Ishikawa (cell line): Measurements from ENCODE around the gene LDLRAD2.

Source experiments
- CREB1 ChIP-seq: IDR thresholded peaks from 2 replicates; pipeline ENCODE4 v1.6.1; 2012; ENCODE audit warnings: low read depth
- EP300 ChIP-seq: IDR thresholded peaks from 2 replicates; pipeline ENCODE4 v1.6.1; 2012; ENCODE audit warnings: borderline replicate concordance
- FOXM1 ChIP-seq: IDR thresholded peaks from 2 replicates; pipeline ENCODE4 v1.6.1; 2012; ENCODE audit warnings: low read depth, borderline replicate concordance
- RAD21 ChIP-seq: IDR thresholded peaks from 2 replicates; pipeline ENCODE4 v1.6.1; 2012; ENCODE audit warnings: low read depth
- TAF1 ChIP-seq: IDR thresholded peaks from 2 replicates; pipeline ENCODE4 v1.6.1; 2012; ENCODE audit warnings: low read depth, mild to moderate bottlenecking
- TCF12 ChIP-seq: IDR thresholded peaks from 2 replicates; pipeline ENCODE4 v1.6.1; 2012; ENCODE audit warnings: low read depth
- USF1 ChIP-seq: IDR thresholded peaks from 2 replicates; pipeline ENCODE4 v1.6.1; 2012
- YY1 ChIP-seq: IDR thresholded peaks from 2 replicates; pipeline ENCODE4 v1.6.1; 2012; ENCODE audit warnings: low read depth
- ZBTB7A ChIP-seq: IDR thresholded peaks from 2 replicates; pipeline ENCODE4 v1.6.1; 2012; ENCODE audit warnings: low read depth
- TF ChIP-seq, protein P1 (sequence below): IDR thresholded peaks from 2 replicates; pipeline ENCODE4 v1.6.1; 2012; ENCODE audit warnings: low read depth, mild to moderate bottlenecking

GRCh38 chr1:21867451-21867996, 55.5 kb downstream of the LDLRAD2 start:
- TF ChIP-seq TAF1 (no peak), ZBTB7A (no peak), CREB1 (no peak), USF1 (no peak), EP300 (no peak), FOXM1 (no peak), RAD21 (no peak), YY1 (no peak), TCF12 (no peak)
- TF ChIP-seq, protein P1, sequence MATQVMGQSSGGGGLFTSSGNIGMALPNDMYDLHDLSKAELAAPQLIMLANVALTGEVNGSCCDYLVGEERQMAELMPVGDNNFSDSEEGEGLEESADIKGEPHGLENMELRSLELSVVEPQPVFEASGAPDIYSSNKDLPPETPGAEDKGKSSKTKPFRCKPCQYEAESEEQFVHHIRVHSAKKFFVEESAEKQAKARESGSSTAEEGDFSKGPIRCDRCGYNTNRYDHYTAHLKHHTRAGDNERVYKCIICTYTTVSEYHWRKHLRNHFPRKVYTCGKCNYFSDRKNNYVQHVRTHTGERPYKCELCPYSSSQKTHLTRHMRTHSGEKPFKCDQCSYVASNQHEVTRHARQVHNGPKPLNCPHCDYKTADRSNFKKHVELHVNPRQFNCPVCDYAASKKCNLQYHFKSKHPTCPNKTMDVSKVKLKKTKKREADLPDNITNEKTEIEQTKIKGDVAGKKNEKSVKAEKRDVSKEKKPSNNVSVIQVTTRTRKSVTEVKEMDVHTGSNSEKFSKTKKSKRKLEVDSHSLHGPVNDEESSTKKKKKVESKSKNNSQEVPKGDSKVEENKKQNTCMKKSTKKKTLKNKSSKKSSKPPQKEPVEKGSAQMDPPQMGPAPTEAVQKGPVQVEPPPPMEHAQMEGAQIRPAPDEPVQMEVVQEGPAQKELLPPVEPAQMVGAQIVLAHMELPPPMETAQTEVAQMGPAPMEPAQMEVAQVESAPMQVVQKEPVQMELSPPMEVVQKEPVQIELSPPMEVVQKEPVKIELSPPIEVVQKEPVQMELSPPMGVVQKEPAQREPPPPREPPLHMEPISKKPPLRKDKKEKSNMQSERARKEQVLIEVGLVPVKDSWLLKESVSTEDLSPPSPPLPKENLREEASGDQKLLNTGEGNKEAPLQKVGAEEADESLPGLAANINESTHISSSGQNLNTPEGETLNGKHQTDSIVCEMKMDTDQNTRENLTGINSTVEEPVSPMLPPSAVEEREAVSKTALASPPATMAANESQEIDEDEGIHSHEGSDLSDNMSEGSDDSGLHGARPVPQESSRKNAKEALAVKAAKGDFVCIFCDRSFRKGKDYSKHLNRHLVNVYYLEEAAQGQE: no peak
